Measurements from ENCODE around the gene GPR137B.
"Not testable (repeated sequence)": the region's sequence is repeated elsewhere in the genome, so short reads cannot be mapped to it uniquely, and the experiment has no call there.

The GPR137B gene

DNA sequence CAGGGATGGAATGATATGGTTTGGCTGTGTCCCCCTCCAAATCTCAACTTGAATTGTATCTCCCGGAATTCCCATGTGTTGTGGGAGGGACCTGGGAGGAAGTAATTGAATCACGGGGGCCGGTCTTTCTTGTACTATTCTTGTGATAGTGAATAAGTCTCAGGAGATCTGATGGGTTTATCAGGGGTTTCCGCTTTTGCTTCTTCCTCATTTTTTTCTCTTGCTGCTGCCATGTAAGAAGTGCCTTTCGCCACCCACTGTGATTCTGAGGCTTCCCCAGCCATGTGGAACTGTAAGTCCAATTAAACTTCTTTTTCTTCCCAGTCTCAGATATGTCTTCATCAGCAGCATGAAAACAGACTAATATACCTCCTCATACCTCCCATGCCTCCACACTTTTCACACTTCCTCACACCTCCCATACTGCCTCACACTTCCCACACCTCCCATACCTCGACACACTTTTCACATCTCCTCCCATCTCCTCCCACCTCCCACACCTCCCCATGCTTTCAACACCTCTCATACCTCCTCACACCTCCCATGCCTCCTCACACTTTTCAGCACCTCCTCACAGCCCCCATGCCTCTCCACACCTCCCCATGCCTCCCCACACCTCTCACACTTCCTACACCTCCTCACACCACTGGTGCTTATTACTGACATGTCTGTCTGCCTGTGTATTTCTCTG lies 21.3 kb downstream of the GPR137B start:
- DNase-seq = no peak

DNA sequence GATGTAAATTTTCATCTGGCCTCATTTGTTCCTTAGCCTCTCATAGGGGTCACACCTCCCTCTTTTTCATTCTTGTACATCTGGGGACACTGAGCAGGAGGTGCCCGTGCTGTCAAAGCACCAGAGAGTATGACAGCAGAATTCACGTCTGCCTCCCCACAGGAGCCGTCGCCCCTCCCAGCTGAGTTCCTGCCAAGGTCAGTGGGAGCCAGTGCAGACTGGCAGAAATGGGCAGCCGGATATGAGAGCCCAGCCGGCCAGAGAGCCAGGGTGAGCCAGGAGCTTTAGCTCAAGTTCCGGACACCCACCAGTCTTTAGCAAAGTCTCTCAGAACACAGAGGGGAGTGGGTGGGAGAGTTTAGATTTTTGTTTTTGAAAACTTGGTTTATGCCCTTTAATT lies 21.9 kb downstream of the GPR137B start:
- DNase-seq = no peak

DNA sequence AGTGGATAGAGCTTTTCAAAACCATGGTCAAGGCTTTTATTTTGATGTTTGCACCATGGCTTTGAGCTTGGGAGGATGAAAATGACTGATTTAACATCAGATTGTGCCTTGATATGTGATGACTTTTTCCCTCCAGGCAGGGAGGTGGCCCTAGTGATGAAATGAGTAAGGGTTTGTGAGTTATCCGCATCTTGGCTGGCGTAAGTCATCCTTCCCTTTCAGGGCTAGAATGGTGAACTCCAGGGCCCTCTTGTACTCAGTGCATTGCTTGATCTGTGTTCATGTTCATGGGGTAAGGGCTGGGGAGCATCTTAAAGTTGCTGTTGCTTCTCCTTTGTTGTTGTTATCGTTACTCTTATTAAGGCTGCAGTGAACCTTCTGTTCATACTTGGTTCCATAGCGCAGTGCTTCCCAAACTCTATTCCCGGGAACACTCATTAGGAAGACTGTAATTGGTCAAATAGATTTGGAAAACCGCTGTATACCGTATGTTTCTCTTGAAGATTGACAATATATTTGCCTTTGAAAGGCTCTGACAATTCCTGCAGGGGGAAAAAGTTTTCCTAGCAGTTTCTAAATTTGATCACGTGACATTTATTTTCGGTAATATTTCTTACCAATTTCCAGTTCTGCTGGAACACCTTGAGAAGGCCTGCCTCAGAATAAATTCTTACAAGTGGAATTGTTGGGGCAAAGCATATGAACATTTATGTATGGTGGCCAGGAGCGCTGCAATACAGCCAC lies 23.1 kb downstream of the GPR137B start:
- no peak for DNase-seq

DNA sequence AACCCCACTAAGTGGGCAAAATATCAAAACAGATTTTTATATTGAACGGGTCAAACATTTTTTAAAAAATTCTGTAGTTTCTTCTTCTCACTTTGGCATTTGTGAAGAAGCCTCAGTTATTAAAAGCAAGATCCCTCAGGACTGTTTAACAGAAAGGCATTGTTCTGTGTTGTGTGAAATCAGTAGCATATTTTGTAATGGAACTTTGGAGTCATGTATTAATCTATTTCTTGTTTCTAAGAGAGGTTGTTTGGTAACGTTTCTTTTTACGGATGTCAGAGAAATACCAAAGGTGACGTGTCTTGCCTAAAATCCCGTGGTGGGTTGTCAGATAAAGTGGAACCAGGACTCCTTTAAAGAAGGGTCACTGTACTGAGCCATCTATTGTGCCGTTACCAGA lies 23.7 kb downstream of the GPR137B start:
- DNase-seq = no peak

- no peak for DNase-seq
Observed at GRCh38 chr1:236167154-236167553, 24.8 kb downstream of the GPR137B start.

DNA sequence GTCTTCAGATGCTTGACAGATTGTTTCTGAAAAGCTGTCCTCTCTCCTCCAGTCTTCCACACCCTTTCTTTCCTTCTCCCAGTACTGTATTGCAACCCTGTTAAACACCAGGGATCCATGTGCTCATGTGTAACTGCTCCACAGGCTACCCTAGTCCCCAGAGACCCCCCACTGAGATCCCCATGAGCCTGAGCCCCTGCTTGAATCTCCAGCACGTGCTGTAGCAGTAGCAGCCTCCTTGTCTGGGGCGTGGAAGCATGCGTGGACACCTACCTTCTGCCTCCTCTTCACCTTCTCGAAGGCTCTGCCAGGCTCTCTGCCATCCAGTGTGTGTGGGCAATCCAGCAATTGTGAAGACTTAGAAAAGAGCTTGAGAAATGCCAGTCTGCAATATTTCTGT lies 25.2 kb downstream of the GPR137B start:
- no peak for DNase-seq

DNA sequence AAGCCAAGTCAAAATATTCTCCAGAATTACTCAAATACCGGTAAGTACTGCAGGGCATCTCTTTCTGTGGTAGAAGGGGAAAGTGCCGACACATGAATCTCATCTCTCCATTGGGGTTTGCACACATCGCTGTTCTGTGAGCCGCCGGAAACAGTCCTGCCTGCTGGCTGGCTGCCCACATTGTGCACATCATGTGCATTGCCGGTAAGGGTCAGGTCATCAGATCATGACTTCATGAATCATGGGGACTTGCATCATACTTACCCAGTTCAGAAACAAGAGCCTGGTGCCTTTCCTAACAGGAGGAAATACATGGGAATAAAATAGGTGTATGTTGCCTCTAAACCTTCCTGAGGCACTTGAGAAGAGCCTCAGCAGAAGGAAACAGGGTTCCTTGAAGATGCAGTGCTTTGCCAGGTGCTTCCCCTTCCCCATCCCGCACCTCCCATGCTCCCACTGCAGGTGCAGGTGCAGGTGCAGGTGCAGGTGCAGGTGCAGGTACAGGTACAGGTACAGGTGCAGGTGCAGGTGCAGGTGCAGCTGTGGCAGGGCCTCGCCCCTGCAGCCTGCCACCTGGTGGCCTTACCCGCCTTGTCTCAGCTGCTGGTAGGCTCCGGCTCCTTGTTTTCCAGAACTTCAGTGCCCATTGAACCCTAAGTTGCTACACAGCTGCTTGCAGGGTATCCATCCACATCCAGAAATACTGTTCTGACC lies 26.5 kb downstream of the GPR137B start:
- DNase-seq = no peak

DNA sequence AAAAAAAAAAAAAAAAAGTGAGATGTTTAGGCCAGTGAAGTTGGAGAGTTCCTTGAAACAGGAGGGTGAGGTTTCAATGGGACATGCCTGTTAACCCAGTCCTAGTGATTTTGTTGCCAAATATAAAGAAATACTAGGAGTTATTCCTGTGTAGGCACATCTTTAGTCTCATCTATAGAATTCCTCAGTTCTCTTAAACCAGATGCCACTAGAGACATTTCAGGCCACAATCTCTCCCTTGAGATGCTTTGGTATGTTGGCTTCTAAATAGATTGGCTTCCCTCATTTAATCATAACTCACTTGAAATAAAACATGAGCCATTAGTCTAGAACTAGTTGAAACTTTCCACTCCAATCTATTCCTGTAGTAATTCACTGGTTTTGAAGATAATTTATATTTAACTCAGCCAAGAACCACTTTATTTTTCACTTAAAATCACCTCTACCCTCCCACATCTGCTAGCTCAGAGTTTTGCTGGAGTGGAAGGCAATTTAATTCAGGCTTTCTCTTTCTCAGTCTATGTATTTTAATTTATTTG lies 29.8 kb downstream of the GPR137B start:
- no peak for DNase-seq

DNA sequence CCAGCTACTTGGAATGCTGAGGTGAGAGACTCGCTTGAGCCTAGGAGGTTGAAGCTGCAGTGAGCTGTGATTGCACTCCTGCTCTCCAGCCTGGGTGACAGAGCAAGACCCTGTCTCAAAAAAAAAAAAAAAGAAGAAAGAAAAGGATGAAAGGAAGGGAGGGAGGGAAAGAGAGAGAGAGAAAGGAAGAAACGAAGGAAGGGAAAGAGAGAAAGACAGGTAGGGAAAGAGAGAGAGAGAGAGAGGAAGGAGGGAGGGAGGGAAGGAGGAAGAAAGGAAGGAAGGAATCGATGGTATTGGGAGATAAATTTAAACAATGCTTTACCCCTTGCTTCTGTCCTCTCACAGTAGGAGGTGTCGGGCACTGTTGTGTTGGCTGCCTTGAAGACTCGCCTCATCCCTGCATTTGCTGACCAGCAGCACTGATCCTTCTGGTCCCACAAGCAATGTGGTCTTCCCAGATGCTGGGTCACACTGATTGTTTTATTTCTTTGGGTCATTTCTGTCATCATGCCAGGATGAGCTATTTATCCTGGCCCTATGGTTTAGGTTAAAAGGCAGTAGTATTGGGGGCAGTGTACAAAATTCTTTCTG lies 30.9 kb downstream of the GPR137B start:
- DNase-seq = no peak

GRCh38 chr1:236175642-236176336 lies 33.5 kb downstream of the GPR137B start:
- DNase-seq = no peak

DNA sequence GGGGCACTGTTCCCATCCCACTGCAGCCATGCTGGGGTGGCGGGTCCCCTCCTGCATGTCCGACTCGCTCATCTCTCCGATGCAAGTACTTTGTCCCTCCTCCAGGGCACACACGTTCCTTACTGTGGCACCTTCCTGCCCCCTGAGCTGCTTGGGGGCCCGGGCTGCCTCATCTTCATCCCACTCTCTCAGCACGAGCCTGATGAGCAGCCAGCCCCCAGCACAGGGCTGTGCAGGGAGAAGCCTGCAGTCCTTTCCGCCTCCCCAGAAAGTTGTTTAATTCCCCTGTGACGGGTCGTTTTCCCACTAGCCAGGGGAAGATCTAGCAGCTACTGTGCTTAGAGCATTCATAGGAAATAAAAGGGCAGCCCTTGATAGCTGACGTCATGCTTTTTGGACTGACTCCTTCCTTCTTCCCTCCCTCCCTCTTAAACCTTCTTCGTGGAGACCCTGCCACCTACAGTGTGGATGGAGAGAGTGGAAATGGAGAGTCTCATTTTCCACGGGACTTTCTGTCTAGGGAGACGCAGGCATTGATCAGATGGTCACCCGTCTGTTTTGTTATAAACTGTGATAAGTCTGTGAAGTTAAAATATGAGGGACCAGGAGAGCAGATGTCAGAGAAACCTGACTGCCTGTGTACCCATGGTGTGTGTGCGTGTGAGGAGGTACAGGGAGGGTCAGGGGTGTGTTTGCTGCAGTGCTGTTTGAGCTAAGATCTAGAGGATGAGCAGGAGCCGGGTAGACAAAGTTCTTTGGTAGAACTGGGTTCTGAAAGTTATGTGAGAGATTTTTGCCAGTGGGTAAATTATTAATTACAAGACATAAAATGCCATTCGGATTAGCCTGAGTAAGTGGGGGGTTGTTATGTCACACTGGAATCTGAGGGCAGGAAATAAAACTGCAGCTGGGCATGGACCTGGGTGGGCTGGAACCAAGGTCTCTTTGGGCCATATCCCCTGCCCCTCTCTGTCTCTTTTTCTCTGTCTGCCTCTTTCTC lies 34.3 kb downstream of the GPR137B start:
- no peak for DNase-seq

- DNase-seq = no peak
Observed at GRCh38 chr1:236179634-236180033, 37.3 kb downstream of the GPR137B start.

DNA sequence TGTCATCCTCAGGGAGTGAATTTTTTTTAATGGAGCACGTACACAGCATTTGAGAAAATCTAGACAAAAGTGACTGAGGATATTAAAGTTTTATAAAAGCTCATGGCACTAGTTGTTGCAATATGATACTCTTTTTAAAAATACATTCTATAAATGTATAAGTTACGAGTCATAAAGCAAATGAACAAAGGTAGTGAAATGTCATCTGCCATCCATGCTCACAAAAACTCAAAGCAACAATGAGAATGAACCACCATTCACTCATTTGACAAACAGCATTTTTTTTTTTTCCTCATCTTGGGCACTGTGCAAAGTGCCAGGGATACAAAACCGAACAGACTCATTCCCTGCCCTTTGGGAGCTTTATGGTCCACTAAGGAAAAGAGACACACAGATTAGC lies 38.7 kb downstream of the GPR137B start:
- no peak for DNase-seq

- no peak for DNase-seq
Observed at GRCh38 chr1:236185687-236186086, 43.3 kb downstream of the GPR137B start.

DNA sequence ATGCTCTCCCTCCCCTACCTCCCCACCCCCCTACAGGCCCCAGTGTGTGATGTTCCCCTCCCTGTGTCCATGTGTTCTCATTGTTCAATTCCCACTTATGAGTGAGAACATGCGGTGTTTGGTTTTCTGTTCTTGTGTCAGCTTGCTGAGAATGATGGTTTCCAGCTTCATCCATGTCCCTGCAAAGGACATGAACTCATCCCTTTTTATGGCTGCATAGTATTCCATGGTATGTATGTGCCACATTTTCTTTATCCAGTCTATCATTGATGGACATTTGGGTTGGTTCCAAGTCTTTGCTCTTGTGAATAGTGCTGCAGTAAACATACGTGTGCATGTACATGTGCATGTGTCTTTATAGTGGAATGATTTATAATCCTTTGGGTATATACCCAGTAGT lies 44.1 kb downstream of the GPR137B start:
- not testable (repeated sequence) for DNase-seq

GRCh38 chr1:236188084-236188483 lies 45.7 kb downstream of the GPR137B start:
- DNase-seq = not testable (repeated sequence)

DNA sequence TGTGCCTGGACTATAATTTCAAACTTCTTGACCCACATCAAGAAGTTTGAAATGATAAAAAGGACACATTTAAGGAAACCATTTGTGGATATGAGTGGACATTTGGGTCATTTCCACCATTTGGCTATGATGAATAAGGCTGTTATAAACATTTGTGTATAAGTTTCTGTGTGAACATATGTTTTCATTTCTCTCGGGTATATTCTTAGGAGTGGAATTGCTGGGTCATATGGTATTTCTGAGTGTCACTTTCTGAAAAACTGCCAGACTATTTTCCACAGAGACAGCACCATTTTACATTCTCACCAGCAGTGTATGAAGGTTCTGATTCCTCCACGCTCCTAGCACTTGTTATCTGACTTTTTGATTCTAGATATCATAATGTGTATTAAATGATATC lies 50.8 kb downstream of the GPR137B start:
- DNase-seq = no peak

- no peak for DNase-seq
Observed at GRCh38 chr1:236200925-236201324, 58.6 kb downstream of the GPR137B start.

DNA sequence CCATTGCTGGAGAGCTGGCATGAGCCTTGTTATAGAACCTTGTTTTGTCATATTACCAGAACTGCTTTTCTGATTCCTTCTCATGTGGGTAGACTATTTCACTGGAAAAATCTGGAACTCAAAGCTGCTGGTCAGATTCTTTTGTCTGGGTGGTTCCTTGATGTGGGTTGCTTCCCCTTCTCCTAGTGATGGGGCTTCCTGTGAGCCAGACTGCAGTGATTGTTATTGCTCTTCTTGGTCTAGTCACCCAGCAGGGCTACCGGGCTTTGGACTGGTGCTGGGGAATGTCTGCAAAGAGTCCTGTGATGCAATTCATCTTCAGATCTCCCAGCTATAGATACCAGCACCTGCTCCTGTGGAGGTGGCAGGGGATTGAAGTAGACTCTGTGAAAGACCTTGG lies 59.4 kb downstream of the GPR137B start:
- DNase-seq = no peak

GRCh38 chr1:236204039-236204438 lies 61.7 kb downstream of the GPR137B start:
- DNase-seq = no peak

DNA sequence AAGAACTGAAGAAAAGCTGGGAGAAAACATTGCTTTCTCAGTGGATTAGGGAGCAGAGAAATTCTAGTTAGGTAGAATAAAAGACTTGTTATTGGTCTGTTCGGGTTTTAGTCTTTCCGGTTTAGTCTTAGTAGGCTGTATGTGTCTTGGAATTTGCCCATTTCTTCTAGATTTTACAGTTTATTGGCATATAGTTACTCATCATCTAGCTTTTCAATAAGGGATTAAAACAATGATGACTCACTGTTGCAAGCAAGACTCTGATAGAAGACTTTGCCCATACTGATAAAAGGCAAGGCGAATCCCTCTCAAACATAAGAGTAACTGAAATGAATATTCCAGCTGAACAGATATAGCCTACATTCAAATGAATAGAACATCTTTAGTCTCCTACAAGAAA lies 62.3 kb downstream of the GPR137B start:
- DNase-seq = no peak
